DND-41 (cell line): ENCODE measurements around the gene HEMK1.

ENCODE experiments used
- ATAC-seq: fragments of 200-7000 bp; cut with Tn5 transposase; 3 replicates; pipeline ENCODE4 v1.9.1; 2021; ENCODE audit warnings: low read depth; ENCODE audit not compliant: insufficient read depth
- DNase-seq: peaks from one replicate; pipeline ENCODE4 v3.0.0-alpha.2; 2020
- H2AFZ ChIP-seq: 2 replicates; pipeline ENCODE4 v1.6.0; 2012; ENCODE audit warnings: low read depth, low read length
- H3K27ac ChIP-seq: 2 replicates; pipeline ENCODE4 v1.5.1; 2012; ENCODE audit warnings: low read length, inconsistent platforms
- H3K27me3 ChIP-seq: fragments of 200-600 bp; sonication (generic); 2 replicates; pipeline ENCODE4 v1.6.0; 2012; ENCODE audit warnings: low read length, mild to moderate bottlenecking, inconsistent platforms; ENCODE audit not compliant: insufficient read depth, poor library complexity
- H3K36me3 ChIP-seq: 2 replicates; pipeline ENCODE4 v1.5.1; 2012; ENCODE audit warnings: low read length, inconsistent platforms; ENCODE audit not compliant: insufficient read depth
- H3K4me1 ChIP-seq: 2 replicates; pipeline ENCODE4 v1.5.1; 2012; ENCODE audit warnings: mild to moderate bottlenecking, low read length; ENCODE audit not compliant: insufficient read depth
- H3K4me2 ChIP-seq: 2 replicates; pipeline ENCODE4 v1.6.0; 2012; ENCODE audit warnings: mild to moderate bottlenecking, moderate library complexity, low read length, inconsistent platforms; ENCODE audit not compliant: insufficient read depth
- H3K4me3 ChIP-seq, 2 experiments: fragments of 200-600 bp in 1 of 2; shearing (Covaris generic) in 1 of 2; 2 replicates each; pipeline ENCODE4 v1.5.1; 2012 to 2016; ENCODE audit warnings: inconsistent platforms in 2 of 2, low read length in 2 of 2, mild to moderate bottlenecking in 2 of 2, low read depth in 1 of 2, moderate library complexity in 1 of 2
- H3K79me2 ChIP-seq: 2 replicates; pipeline ENCODE4 v1.6.0; 2012; ENCODE audit warnings: low read length, inconsistent platforms; ENCODE audit not compliant: insufficient read depth
- H3K9ac ChIP-seq: 2 replicates; pipeline ENCODE4 v1.6.0; 2012; ENCODE audit warnings: low read depth, mild to moderate bottlenecking, inconsistent platforms, low read length, moderate library complexity
- H3K9me3 ChIP-seq: 2 replicates; pipeline ENCODE4 v1.5.1; 2012; ENCODE audit warnings: low read length, moderate library complexity, mild to moderate bottlenecking, inconsistent platforms; ENCODE audit not compliant: insufficient read depth, severe bottlenecking
- H4K20me1 ChIP-seq: 2 replicates; pipeline ENCODE4 v1.6.0; 2012; ENCODE audit warnings: low read length; ENCODE audit not compliant: insufficient read depth
- EZH2 ChIP-seq: IDR thresholded peaks from 3 replicates; pipeline ENCODE4 v1.6.1; 2012; ENCODE audit warnings: borderline replicate concordance, low read depth, mild to moderate bottlenecking, moderate library complexity, low read length, inconsistent platforms; ENCODE audit not compliant: severe bottlenecking
- TF ChIP-seq, protein P1 (sequence below): IDR thresholded peaks from 2 replicates; pipeline ENCODE4 v1.5.1; 2012; ENCODE audit warnings: borderline replicate concordance, low read length, moderate library complexity, mild to moderate bottlenecking; ENCODE audit not compliant: poor library complexity, severe bottlenecking; ENCODE audit errors: extremely low read depth

HEMK1 gene

DNA sequence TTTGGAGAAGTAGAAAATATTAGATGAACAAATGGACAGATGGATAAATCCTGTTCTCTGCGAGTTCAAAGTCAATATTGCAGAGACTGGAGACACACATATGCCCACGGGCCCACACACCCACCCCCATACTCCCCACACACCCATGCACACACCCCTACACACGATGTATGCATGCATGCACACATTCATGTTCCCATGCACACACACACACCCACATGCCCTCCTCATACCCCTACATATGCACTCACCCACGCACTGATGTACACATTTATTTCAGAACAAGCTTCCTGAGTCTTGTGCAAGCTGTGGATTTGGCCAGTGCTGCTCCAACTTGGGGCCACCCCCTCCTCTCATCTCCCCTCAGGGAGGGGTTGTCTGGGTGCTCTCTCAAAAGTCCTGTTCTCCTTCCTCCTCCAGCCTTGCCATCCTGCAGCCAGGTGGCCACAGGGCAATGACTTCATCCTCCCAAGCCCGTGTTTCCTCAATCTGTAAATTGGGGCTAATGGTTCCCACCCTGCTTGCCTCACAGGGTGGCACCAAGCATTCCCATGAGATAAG lies 64.0 kb downstream of the HEMK1 start:
- Histone ChIP-seq H3K79me2 (peaks cover 99% of the 10 kb centered on the region), H3K9me3 (no peaks in the 10 kb centered on the region), H3K27ac (peak overlapping the region; percentile 58), H3K36me3 (peaks cover 85% of the 10 kb centered on the region), H3K9ac (no peak overlapping the region; the same call in 1 of the 2 replicates), H3K4me1 (peaks cover 65% of the 10 kb centered on the region), H3K4me2 (no peak overlapping the region; the same call in 1 of the 2 replicates), H3K4me3 (no peak overlapping the region), H4K20me1 (peaks cover 90% of the 10 kb centered on the region), H2AFZ (no peak overlapping the region), H3K27me3 (no peaks in the 10 kb centered on the region)
- no peak for TF ChIP-seq EZH2
- TF ChIP-seq, protein P1, sequence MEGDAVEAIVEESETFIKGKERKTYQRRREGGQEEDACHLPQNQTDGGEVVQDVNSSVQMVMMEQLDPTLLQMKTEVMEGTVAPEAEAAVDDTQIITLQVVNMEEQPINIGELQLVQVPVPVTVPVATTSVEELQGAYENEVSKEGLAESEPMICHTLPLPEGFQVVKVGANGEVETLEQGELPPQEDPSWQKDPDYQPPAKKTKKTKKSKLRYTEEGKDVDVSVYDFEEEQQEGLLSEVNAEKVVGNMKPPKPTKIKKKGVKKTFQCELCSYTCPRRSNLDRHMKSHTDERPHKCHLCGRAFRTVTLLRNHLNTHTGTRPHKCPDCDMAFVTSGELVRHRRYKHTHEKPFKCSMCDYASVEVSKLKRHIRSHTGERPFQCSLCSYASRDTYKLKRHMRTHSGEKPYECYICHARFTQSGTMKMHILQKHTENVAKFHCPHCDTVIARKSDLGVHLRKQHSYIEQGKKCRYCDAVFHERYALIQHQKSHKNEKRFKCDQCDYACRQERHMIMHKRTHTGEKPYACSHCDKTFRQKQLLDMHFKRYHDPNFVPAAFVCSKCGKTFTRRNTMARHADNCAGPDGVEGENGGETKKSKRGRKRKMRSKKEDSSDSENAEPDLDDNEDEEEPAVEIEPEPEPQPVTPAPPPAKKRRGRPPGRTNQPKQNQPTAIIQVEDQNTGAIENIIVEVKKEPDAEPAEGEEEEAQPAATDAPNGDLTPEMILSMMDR: no peak
- no peak for ATAC-seq
- no peak for DNase-seq

DNA sequence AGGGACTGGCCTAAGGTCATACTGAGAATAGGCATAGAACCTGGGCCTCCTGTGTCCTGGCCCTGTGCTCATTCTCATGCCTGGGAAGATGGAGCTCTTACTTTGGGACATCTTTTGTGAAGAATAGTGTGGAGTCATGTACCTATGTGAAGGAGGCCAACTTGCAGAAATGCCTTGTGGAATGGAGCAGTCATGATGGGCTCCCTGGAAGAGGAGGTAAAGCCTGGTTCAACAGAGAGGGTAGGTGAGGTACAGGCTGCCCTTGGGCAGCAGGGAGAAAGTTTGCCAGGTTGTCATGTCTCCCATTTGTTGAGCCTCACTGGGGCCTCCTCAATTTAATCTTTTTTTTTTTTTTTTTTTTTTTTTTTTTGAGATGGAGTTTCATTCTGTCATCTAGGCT lies 65.7 kb downstream of the HEMK1 start:
- Histone ChIP-seq H3K4me2 (no peak overlapping the region), H2AFZ (no peak overlapping the region), H3K27me3 (no peaks in the 10 kb centered on the region), H3K27ac (peak overlapping the region; percentile 56), H3K79me2 (peaks cover 99% of the 10 kb centered on the region), H3K4me1 (peaks cover 47% of the 10 kb centered on the region), H3K36me3 (peaks cover 85% of the 10 kb centered on the region), H4K20me1 (peaks cover 91% of the 10 kb centered on the region), H3K9ac (no peak overlapping the region), H3K9me3 (no peaks in the 10 kb centered on the region), H3K4me3 (no peak overlapping the region)
- no peak for DNase-seq
- ATAC-seq: no peak
- TF ChIP-seq, protein P1: no peak
- TF ChIP-seq EZH2: no peak

DNA sequence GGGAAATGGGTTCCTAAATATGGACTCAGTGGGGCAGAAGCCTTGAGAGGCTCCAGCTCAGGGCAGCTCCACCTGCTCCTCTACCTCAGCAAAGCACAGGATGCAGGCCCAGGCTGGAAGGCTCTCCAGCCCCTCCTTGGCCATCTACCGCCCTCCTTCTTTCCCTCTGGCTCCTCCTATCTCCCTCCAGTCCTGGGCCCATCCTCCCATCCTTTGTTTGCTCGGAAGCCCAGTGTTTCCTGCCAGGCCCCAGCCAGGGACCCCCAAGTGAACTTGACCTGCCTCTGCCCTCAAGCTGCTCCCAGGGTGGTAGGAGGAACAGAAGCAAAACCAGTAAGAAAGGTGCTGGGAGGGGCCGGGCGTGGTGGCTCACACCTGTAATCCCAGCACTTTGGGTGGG lies 67.7 kb downstream of the HEMK1 start:
- H3K27me3 ChIP-seq: no peaks in the 10 kb centered on the region
- no peak overlapping the region for H3K4me2 ChIP-seq
- TF ChIP-seq, protein P1: no peak
- TF ChIP-seq EZH2: no peak
- H4K20me1 ChIP-seq: peaks cover 91% of the 10 kb centered on the region
- peaks cover 29% of the 10 kb centered on the region for H3K4me1 ChIP-seq
- peak overlapping the region; percentile 27; the same call in 1 of the 2 replicates for H3K27ac ChIP-seq
- H3K36me3 ChIP-seq: peaks cover 85% of the 10 kb centered on the region
- H3K9ac ChIP-seq: no peak overlapping the region
- no peak for DNase-seq
- H3K9me3 ChIP-seq: no peaks in the 10 kb centered on the region
- peaks cover 99% of the 10 kb centered on the region for H3K79me2 ChIP-seq
- ATAC-seq: no peak
- H2AFZ ChIP-seq: no peak overlapping the region
- H3K4me3 ChIP-seq: no peak overlapping the region

DNA sequence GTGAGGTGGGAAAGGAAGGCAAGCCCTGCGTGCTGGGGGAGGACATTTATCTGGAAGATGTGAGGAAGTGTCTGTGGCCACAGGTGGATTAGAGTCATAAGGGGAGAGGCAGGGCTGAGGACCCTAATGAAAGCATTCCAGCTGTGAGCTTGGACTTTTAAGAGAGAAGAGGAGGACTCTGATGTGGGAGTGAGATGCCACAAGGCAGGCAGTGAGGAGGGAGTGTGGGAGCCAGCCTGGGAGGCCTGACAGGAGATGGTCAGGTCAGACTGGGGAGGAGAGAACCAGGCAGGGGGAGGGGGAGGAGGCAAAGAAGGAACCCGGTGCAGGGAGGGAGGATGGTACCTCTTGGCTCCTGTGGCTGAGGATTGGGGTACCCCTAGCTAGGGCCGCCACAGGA lies 68.6 kb downstream of the HEMK1 start:
- Histone ChIP-seq H3K36me3 (peaks cover 85% of the 10 kb centered on the region), H4K20me1 (peaks cover 88% of the 10 kb centered on the region), H3K27me3 (no peaks in the 10 kb centered on the region), H3K9me3 (no peaks in the 10 kb centered on the region), H2AFZ (no peak overlapping the region), H3K4me1 (peaks cover 25% of the 10 kb centered on the region; the same call in 1 of the 2 replicates), H3K9ac (no peak overlapping the region), H3K4me3 (no peak overlapping the region), H3K4me2 (no peak overlapping the region), H3K27ac (peak overlapping the region; percentile 49), H3K79me2 (peaks cover 96% of the 10 kb centered on the region)
- TF ChIP-seq EZH2: no peak
- TF ChIP-seq, protein P1: no peak
- no peak for DNase-seq
- ATAC-seq: peak; percentile 24; the same call in 1 of the 3 replicates
